Measurements from ENCODE around the gene DEDD2.

The DEDD2 gene

DNA sequence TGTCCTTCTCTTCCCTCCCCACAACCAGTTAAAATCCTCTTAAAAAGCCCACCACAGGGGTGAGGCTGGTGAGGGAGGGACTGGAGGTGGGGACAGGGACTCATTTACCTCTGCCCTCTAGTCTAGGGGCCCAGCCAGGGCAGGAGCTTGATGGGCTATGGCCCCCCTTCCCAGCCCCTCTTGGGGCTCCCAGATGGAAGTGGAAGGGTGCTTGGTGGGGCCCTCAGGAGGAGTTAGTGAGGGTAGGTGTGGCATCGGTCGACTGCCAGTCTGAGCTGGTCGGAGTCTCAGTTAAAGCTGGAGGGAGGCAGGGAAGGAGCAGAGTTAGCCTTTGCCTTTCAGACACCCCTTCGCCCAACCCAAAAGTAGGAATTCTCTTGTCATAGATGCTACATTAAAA, 13.1 kb upstream of the DEDD2 start:
- DNase-seq = no peak
- in situ Hi-C loops (cut with MboI; ENCODE audit: low pct_unique_long_range_greater_than_20kb, low sequenced_read_pairs) = no loop called here

DNA sequence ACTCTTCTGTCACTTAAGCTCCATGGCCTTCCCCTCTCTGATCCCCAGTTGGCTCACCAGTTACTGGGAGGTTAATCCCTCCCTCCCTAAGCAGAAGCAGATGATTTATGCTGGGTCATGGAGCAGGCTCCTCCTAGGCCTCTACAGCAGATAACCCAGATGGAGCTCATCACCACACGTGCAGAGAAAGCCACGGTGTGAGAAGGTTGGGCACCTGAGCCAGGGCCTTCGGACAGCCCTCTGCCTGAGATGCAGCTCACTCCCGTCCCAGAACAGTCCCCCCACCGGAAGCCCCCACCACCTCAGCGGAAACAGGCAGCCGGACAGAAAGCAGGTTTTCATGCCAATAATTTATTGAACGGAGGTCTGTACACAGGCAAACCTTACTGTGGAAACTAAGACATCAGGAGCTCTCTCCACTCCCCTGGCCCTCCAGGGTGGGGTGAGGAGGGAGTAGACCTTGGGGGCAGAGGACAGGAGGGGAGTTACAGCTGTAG, 12.4 kb upstream of the DEDD2 start:
- in situ Hi-C loops (cut with MboI; ENCODE audit: low pct_unique_long_range_greater_than_20kb, low sequenced_read_pairs) = no loop called here

DNA sequence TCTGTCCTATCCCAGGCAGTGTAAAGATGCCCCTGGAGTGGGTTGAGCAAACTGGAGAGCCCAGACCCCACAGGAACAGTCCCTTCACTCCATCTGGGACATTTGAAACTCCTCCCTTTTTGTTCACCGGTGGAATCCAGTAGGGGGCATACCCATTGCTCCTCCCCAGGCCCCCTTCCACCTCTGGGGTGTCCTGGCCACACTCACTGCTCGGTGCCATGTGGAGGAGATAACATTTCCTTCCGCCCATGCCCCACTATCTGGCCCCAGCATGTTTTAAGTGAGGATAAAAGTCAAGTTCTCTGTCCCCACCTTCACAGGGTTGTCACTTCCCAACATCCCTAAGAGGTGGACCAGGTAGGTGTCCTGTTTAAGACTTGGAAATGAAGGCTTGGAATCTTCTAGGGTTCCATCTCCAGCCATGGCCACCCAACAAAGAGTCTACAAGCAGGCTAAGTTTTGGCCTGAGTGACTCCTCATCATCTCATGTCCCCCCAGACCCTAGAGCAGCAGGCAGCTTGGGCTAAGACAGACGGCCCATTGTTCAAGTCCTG, 11.9 kb upstream of the DEDD2 start:
- in situ Hi-C loops (cut with MboI; ENCODE audit: low pct_unique_long_range_greater_than_20kb, low sequenced_read_pairs) = no loop called here
- no peak for DNase-seq

More for the DNA sequence above, 12.4 kb upstream of the DEDD2 start:
- DNase-seq = no peak

DNA sequence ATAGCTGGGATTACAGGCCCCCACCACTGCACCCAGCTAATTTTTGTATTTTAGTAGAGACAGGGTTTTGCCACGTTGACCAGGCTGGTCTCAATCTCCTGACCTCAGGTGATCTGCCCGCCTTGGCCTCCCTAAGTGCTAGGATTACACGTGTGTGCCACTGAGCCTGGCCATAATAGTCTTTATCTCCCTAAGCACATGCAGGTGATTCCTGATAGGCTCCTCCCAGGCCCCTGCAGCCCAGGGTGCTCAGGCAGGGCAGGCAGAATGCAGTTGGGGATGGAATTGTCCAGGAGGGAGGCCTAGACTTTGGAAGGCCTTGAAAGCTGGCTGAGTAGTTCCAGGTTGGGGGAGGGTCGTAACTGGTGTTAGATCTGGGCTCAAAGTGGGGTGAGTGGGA, 11.2 kb upstream of the DEDD2 start:
- in situ Hi-C loops (cut with MboI; ENCODE audit: low pct_unique_long_range_greater_than_20kb, low sequenced_read_pairs) = no loop called here
- DNase-seq = no peak

DNA sequence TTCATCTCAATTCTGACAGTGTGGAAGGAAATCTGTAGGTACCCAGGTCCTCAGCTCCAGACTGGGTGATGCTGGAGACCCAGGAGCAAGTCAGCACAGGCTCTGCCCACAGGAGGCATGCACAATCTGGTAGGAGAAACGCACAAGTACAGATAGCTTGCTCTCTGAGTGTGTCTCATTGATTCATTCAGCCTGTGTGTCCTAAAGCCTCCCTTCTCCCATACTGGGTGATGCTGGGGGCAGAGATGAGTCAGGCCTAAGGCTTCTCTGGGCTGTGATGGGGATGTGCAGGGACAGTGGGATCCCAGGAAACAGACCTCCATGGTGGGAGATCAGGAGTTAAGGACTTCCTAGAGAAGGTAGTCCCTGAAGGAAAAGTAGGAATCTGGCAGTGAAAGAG, 9.4 kb upstream of the DEDD2 start:
- DNase-seq = no peak
- in situ Hi-C loops (cut with MboI; ENCODE audit: low pct_unique_long_range_greater_than_20kb, low sequenced_read_pairs) = no loop called here

DNA sequence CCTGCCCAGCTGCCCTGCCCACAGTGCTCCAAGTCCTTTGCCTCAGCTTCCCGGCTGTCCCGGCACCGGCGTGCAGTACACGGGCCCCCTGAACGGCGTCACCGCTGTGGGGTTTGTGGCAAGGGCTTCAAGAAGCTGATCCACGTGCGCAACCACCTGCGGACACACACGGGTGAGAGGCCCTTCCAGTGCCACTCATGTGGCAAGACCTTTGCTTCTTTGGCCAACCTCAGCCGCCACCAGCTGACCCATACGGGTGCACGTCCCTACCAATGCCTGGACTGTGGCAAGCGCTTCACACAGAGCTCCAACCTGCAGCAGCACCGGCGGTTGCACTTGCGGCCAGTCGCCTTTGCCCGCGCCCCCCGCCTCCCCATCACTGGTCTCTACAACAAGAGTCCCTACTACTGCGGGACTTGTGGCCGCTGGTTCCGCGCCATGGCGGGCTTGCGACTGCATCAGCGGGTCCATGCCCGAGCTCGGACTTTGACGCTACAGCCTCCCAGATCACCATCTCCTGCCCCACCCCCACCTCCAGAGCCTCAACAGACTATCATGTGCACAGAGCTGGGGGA, 8.3 kb upstream of the DEDD2 start:
- in situ Hi-C loops (cut with MboI; ENCODE audit: low pct_unique_long_range_greater_than_20kb, low sequenced_read_pairs) = no loop called here
- DNase-seq = no peak

DNA sequence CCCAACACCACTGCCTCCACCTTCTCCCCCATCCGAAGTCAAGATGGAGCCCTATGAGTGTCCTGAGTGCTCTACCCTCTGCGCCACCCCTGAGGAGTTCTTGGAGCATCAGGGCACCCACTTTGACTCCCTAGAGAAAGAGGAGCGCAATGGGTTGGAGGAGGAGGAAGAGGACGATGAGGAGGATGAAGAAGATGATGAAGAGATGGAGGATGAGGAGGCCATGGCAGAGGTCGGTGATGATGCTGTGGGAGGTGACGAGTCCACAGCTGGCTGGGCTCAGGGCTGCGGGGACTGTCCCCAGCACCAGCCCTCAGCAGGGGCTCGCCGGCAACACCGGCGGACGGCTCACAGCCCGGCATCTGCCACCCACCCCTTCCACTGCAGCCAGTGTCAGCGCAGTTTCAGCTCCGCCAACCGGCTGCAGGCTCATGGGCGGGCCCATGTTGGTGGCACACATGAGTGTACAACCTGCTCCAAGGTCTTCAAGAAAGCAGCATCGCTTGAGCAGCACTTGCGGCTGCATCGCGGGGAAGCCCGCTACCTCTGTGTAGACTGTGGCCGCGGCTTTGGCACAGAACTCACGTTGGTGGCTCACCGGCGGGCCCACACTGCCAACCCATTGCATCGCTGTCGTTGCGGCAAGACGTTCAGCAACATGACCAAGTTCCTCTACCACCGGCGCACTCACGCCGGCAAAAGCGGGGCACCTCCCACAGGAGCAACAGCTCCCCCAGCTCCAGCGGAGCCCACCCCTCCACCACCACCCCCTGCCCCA, 7.7 kb upstream of the DEDD2 start:
- in situ Hi-C loops (cut with MboI; ENCODE audit: low pct_unique_long_range_greater_than_20kb, low sequenced_read_pairs) = no loop called here
- no peak for DNase-seq

DNA sequence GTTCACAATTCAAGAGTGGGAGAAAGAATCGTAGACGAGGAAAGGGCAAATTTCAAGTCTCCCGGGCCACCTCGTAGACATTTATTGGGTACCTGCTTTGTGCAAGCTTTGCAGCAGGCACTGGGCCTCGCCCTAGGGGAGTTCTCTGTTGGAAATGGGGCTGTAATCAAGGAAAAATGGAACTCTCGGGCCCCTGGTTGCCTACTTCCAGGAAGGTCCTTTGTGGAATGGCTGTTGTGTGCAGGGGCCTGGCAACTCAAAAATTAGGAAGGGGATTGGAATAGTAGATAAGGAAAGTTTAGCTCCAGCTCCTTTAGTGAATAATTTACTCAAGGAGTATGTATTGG, 3.2 kb upstream of the DEDD2 start:
- peak; percentile 23 for DNase-seq
- in situ Hi-C loops (cut with MboI; ENCODE audit: low pct_unique_long_range_greater_than_20kb, low sequenced_read_pairs) = no loop called here

DNA sequence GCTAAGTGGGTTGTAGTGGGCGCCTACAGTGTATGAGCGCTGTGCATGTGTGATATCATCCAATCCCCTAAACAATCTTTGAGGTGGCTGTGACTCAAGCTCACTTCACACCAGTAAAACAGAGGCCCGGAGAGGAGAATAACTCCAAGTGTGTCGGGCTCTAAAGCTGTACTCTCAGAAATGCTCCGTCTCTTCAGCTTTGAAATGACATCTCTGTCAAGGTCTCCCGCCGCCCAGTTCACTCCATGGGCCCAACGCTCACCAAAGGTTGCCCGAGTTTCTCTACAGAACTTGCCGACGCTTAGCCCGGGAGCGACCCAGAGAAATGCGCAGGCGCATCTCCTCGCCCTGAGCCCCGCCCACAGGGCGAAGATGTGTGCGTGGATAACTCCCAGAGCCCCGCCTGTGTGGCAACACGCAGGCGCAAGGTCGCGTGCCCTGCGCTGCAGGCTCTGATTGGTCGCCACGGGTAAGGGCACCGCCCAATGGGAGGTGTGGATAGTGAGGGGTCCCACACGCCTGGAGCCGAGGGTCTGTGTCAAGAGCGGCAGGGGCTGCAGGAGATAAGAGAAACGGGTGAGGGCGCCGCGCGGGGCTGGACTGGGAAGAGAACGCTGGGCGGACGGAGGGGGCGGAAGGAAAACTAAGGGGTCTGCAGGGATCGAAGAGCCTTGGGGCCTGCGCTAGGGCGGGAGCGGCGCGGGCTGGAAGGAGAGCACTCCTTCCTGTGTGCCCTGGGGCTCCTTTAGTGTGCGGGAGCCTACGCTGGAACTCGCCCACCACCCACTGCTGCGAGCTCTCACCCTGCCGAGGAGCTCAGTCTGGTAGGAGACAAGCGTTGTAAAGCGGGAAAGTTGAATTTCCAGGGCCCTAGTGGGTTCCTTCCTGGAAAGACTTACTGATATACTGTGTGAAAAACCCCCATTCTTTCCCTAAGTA, 2.6 kb upstream of the DEDD2 start, which contains the start of gene ZNF526:
ZNF526 (plus strand) TSS at position 501 of the 939 bp plus-strand sequence. CDS start 4,092 bp downstream, outside the sequence.
- in situ Hi-C loops (cut with MboI; ENCODE audit: low pct_unique_long_range_greater_than_20kb, low sequenced_read_pairs) = no loop called here
- peak; percentile 98 for DNase-seq

DNA sequence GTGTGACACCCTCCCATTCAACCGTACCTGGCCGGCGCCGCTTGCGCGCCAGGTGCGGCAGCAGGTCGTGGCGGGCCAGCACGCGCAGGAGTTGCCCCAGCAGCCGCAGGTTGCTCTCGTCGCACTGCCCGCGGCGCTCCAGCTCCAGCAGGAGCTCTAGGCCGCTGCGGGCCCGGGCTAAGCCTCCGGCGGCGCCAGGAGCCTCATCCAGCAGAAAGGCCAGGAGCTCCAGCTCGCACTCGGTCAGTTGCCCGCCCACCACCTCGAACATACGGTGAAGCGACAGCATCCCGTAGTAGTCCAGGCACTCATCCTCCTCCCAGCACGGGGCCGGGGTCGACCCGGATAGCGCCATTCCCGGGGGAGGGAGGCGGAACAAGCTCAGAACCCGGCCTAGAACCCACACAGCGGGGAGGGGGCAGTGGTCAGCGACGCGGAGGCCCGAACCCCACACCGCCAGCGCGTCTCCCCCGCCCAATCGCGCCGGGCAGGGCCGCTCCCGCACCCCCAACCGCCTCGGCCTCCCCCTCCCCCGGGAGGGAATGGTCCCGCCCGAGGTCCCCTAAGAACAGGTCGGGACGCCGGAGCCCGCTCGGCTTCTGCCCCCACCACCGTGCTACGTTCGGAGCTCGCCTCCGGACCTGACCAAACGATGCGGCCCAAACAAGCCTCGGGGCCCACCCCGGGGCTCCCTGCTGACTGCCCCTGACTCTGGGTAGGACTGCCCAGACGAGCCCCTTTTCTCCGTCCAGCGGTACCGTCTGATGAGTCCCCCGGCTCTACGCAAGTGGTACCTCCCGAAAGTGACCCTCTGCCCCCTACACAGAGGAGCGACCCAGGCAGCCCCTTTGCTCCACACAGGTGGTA, 591 bp downstream of the DEDD2 start:
- in situ Hi-C loops (cut with MboI; ENCODE audit: low pct_unique_long_range_greater_than_20kb, low sequenced_read_pairs) = no loop called here
- DNase-seq = peak; percentile 28

DNA sequence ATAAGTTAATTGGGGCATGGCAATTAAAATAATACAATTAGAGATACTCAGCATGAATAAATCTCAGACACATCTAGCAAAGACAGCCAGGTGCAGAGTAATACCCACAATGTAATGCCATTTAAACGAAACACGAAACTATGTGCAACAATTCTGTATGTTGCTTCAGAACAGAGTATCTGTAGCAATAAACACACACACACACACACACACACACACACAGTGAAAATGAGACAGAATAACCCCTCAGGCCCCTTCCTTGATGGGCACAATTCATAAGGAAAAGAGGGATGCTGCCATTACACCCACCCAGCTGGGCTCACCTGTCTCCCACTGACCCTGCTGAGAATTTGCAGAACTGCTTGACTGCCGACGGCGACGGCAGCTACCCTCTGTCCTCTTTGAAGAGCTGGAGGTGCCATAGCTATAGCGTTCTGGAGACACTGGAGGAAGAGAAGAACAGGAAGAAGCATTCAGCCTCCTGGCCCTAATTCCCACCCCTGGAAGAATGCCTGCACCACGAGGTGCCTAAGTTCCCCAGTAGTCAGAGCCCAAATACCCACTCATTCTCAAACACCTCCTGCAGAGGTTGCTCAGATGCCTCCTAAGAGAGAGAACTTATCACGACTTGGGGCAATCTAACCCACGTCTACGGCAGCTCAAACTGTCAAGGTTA, 2.5 kb downstream of the DEDD2 start:
- DNase-seq = no peak
- in situ Hi-C loops (cut with MboI; ENCODE audit: low pct_unique_long_range_greater_than_20kb, low sequenced_read_pairs) = no loop called here

DNA sequence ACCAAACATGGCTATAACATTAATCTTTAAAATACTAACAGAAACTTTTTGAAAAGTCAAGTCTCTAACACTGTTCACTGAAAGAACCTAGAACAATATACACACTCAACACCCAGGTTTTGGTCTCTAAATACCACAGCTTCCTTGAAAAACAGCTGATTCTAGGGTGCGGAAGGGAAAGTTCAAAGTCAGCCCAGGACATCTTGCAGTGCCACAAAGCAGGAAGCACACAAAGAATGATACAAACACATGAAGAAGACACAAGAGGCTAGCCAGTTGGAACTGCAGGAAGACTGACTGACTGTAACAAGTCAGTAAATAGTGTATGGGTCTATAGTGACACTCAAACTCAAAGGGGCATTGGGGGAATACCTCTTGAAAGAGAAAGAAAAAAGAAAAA, 4.6 kb downstream of the DEDD2 start:
- no peak for DNase-seq
- in situ Hi-C loops (cut with MboI; ENCODE audit: low pct_unique_long_range_greater_than_20kb, low sequenced_read_pairs) = no loop called here

DNA sequence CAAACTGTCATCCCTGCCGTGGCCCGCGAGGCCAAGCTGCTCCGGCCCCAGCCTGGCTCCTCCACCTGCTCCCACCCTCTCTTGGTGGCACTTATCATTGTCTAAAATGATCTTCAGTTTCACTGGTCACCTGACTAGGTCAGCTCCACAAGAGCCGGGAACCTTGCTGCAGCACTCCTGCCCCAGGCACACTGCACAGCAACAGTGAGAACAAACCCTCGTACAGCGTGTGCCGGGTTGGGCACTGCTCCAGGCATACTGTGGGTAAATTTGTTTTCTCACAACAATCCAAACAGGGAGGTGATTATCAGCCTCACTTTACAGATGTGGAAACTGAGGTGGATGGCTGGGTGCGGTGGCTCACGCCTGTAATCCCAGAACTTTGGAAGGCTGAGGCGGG, 8.9 kb downstream of the DEDD2 start:
- in situ Hi-C loops (cut with MboI; ENCODE audit: low pct_unique_long_range_greater_than_20kb, low sequenced_read_pairs) = no loop called here
- DNase-seq = no peak

DNA sequence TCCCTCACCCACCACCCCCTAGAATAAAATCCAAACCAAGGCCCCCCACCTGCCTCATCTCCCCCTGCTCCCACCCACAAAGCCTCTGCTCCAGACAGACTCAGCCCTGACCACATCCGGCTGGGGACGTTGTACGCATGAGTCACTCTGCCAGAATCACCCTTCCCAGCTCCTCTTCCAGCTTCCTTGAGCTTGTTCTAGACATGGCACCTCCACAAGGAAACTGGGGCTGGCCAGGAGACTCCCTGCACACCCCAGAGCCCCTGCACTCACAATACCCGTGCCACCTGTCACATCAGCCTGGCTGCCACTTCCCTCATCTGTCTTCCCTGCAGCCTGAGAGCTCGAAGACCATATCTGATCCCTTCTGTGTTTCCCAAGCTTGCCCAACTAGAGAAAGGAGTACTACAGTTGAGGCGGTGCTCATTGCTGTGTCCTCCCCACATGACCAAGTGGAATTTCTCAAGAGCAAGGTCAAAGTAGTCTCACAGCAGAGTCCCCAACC, 9.7 kb downstream of the DEDD2 start:
- in situ Hi-C loops (cut with MboI; ENCODE audit: low pct_unique_long_range_greater_than_20kb, low sequenced_read_pairs) = no loop called here
- DNase-seq = no peak

DNA sequence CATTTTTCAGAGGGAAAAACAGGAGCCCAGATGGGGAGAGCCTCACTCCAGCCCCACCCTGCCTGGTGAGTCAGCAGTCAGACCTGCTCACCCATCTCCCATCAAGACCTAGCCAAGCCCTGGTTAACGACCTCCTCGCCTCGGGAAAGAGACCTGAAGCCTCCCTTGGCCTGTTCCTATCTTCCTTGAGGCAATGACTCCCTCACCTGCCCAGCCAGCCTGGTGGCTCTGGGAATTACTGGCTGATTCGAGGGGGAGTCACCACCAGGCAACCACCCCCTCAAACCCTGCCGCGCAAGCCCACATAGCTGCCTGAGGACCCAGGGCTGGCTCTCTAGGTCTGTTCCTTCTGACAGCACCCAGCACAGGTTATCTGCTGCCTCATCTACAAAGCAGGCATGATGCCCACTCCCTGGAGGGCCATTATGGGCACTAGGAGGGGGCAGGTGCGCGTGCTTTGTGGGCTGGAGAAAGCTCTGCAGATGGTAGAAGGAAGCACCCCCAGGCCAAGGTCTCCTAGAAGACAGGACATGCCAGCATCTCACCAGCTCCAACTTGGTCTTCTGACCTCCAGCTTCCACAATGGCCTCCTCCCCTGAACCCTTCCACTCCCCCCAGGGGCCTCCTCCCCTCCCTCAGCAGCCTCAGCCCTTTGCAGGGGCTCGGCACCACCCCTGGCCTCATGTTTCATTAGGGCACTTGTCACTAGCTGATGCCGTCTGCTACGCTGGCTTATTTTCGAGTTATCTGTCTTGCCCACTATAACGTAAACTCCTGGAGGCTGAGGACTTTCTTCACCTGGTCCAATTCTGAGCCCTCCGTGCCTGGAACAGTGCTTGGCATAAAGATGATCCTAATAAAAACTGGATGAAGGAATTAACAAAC, 10.4 kb downstream of the DEDD2 start:
- in situ Hi-C loops (cut with MboI; ENCODE audit: low pct_unique_long_range_greater_than_20kb, low sequenced_read_pairs) = no loop called here
- DNase-seq = no peak

DNA sequence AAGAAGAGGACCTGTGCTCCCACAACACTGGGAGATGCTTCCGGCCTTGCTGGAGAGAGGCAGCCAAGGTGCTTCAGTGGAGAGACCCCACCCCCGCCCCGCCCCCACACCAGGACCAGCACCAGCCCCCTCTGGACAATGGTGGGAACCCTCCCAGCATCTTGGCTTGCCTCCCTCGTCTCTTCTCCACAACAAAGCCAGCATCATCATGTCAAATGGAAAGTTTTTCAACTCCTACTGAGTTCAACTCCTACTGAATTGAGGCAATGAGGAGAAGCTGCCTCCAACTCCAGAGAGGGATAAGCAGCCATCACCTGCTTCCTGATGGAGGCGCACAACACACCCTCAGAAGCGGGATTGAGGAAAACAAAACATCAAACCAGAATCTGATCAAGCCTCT, 12.8 kb downstream of the DEDD2 start:
- in situ Hi-C loops (cut with MboI; ENCODE audit: low pct_unique_long_range_greater_than_20kb, low sequenced_read_pairs) = no loop called here
- no peak for DNase-seq

DNA sequence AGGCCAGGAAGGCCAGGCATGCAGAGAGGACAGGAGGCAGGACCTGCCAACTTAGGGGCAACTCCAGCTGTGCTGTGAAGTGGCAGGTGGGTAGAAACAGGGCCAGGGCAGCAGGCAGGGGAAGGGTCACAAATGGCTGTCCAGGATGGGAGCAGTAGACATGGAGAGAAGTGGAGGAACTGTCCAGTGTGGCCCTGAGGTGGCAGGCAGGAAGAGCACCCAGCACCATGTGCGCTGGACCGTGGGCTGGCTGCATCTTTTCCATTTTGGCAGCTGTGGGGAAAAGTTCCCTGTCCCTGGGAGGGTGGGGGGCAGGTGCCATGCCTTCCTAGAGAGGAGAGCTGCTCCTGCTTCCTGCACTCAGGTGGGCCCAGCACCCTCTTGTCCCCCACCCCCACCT, 13.8 kb downstream of the DEDD2 start:
- DNase-seq = no peak
- in situ Hi-C loops (cut with MboI; ENCODE audit: low pct_unique_long_range_greater_than_20kb, low sequenced_read_pairs) = no loop called here
